Neural cell (in vitro differentiated cells): ENCODE measurements around the gene PCDH9.

Experiments
- CTCF ChIP-seq: fragments of 450-650 bp; IDR thresholded peaks from 2 replicates; pipeline ENCODE4 v1.5.1; 2014; ENCODE audit warnings: antibody characterized with exemption, mild to moderate bottlenecking, moderate library complexity; ENCODE audit not compliant: poor library complexity, severe bottlenecking
- EZH2 ChIP-seq: fragments of 200-600, 300-800 bp; shearing (Covaris generic), sonication (generic); IDR thresholded peaks from 2 replicates; pipeline ENCODE4 v1.6.1; 2014; ENCODE audit warnings: antibody characterized with exemption, low read length, borderline replicate concordance, mild to moderate bottlenecking; ENCODE audit not compliant: insufficient read depth, poor library complexity, severe bottlenecking

GRCh38 chr13:66546534-66547379 is 683.4 kb downstream of the PCDH9 start:
- no peak for TF ChIP-seq EZH2
- TF ChIP-seq CTCF, result no peak
